GM18909 (cell line): Measurements from ENCODE around the gene RGS7BP.

Source experiments
- ATAC-seq: cut with Tn5 transposase; IDR thresholded peaks from one replicate; pipeline ENCODE4 v1.9.1; 2021; ENCODE audit warnings: mild to moderate bottlenecking; ENCODE audit not compliant: unreplicated experiment, poor library complexity

RGS7BP gene

GRCh38 chr5:64625678-64626077 lies 119.9 kb downstream of the RGS7BP start:
- no peak for ATAC-seq

- no peak for ATAC-seq
Measured at GRCh38 chr5:64628901-64629300, 123.1 kb downstream of the RGS7BP start.

GRCh38 chr5:64629841-64630240 lies 124.0 kb downstream of the RGS7BP start:
- ATAC-seq = no peak

GRCh38 chr5:64632251-64632650 lies 126.4 kb downstream of the RGS7BP start:
- no peak for ATAC-seq

- no peak for ATAC-seq
Measured at GRCh38 chr5:64634997-64635686, 129.3 kb downstream of the RGS7BP start.

- no peak for ATAC-seq
Measured at GRCh38 chr5:64637144-64637543, 131.3 kb downstream of the RGS7BP start.

- no peak for ATAC-seq
Measured at GRCh38 chr5:64637837-64638443, 132.1 kb downstream of the RGS7BP start.

- no peak for ATAC-seq
Measured at GRCh38 chr5:64644831-64645230, 139.0 kb downstream of the RGS7BP start.

GRCh38 chr5:64646169-64646568 lies 140.4 kb downstream of the RGS7BP start:
- no peak for ATAC-seq

- ATAC-seq = no peak
Measured at GRCh38 chr5:64649512-64649911, 143.7 kb downstream of the RGS7BP start.

GRCh38 chr5:64653766-64654560 lies 148.1 kb downstream of the RGS7BP start:
- no peak for ATAC-seq

- ATAC-seq = no peak
Measured at GRCh38 chr5:64654561-64654938, 148.7 kb downstream of the RGS7BP start.

GRCh38 chr5:64655596-64655995 lies 149.8 kb downstream of the RGS7BP start:
- no peak for ATAC-seq

GRCh38 chr5:64659289-64659688 lies 153.5 kb downstream of the RGS7BP start:
- no peak for ATAC-seq
